Glutamatergic neuron (in vitro differentiated cells): ENCODE measurements around the gene FBXW8. TPM values are rescaled to one million over a fixed set of nuclear protein-coding genes. Genes with fewer than 3 reads are reported as not detected.

Experiments
- DNase-seq: peaks from one replicate; pipeline ENCODE4 v3.0.0; 2022
- H3K27ac Mint-ChIP-seq: one replicate; pipeline ENCODE4 v1.8.0; 2020; ENCODE audit warnings: mild to moderate bottlenecking, mixed read lengths, inconsistent platforms; ENCODE audit not compliant: unreplicated experiment
- H3K27me3 Mint-ChIP-seq: one replicate; pipeline ENCODE4 v1.8.0; 2020; ENCODE audit warnings: mild to moderate bottlenecking, moderate library complexity, mixed read lengths, inconsistent platforms; ENCODE audit not compliant: unreplicated experiment
- H3K36me3 Mint-ChIP-seq: one replicate; pipeline ENCODE4 v1.8.0; 2020; ENCODE audit warnings: mild to moderate bottlenecking, mixed read lengths, inconsistent platforms; ENCODE audit not compliant: unreplicated experiment
- H3K4me1 Mint-ChIP-seq: one replicate; pipeline ENCODE4 v1.8.0; 2020; ENCODE audit warnings: mild to moderate bottlenecking, low read depth, mixed read lengths, inconsistent platforms; ENCODE audit not compliant: unreplicated experiment
- H3K4me3 Mint-ChIP-seq: one replicate; pipeline ENCODE4 v1.8.0; 2020; ENCODE audit warnings: mild to moderate bottlenecking, mixed read lengths, inconsistent platforms; ENCODE audit not compliant: unreplicated experiment
- H3K9me3 Mint-ChIP-seq: one replicate; pipeline ENCODE4 v1.8.0; 2020; ENCODE audit warnings: mild to moderate bottlenecking, moderate library complexity, mixed read lengths, inconsistent platforms; ENCODE audit not compliant: unreplicated experiment
- CTCF ChIP-seq: fragments of 200-600 bp; sonication (generic); IDR thresholded peaks from one replicate; pipeline ENCODE4 v1.5.0; 2021; ENCODE audit not compliant: partially characterized antibody, unreplicated experiment
- total RNA-seq: library from RNA; stranded (reverse); fragmentation: NEBNext Ultra II Directional; extraction: Animal tissue kit (Norgen Biotek cat#: 25700); gene quantifications from one replicate; pipeline ENCODE4 v1.2.1, GENCODE V29; 2021; ENCODE audit not compliant: unreplicated experiment

The FBXW8 gene
- total RNA-seq, 1 donor from 2014 or later, result 16.2 TPM

- Mint-ChIP-seq H3K36me3 (no peaks in the 10 kb centered on the region), H3K4me1 (peaks cover 9% of the 10 kb centered on the region)
Measured at GRCh38 chr12:116885491-116885890, 25.3 kb upstream of the FBXW8 start.

GRCh38 chr12:116887244-116887643, 23.5 kb upstream of the FBXW8 start:
- no peak for DNase-seq
- TF ChIP-seq CTCF, result no peak
- H3K36me3 Mint-ChIP-seq, result no peaks in the 10 kb centered on the region
- H3K27me3 Mint-ChIP-seq, result peaks cover 12% of the 10 kb centered on the region
- H3K4me1 Mint-ChIP-seq, result peaks cover 5% of the 10 kb centered on the region
- H3K9me3 Mint-ChIP-seq, result no peaks in the 10 kb centered on the region
- H3K4me3 Mint-ChIP-seq, result no peak overlapping the region
- H3K27ac Mint-ChIP-seq, result no peak overlapping the region

More at GRCh38 chr12:116885491-116885890, 25.3 kb upstream of the FBXW8 start:
- H3K4me3 Mint-ChIP-seq, result no peak overlapping the region
- no peak overlapping the region for H3K27ac Mint-ChIP-seq
- no peak for DNase-seq
- H3K27me3 Mint-ChIP-seq, result peaks cover 17% of the 10 kb centered on the region
- no peaks in the 10 kb centered on the region for H3K9me3 Mint-ChIP-seq
- no peak for TF ChIP-seq CTCF

- H3K4me1 Mint-ChIP-seq, result peaks cover 5% of the 10 kb centered on the region
- peaks cover 9% of the 10 kb centered on the region for H3K27me3 Mint-ChIP-seq
- no peak overlapping the region for H3K27ac Mint-ChIP-seq
- H3K36me3 Mint-ChIP-seq, result no peaks in the 10 kb centered on the region
- TF ChIP-seq CTCF, result no peak
- no peak overlapping the region for H3K4me3 Mint-ChIP-seq
- H3K9me3 Mint-ChIP-seq, result no peaks in the 10 kb centered on the region
- no peak for DNase-seq
Measured at GRCh38 chr12:116887897-116888296, 22.9 kb upstream of the FBXW8 start.

GRCh38 chr12:116890330-116890729, 20.4 kb upstream of the FBXW8 start:
- DNase-seq, result no peak
- no peak for TF ChIP-seq CTCF
- Mint-ChIP-seq H3K4me3 (no peak overlapping the region), H3K4me1 (peaks cover 5% of the 10 kb centered on the region), H3K36me3 (no peaks in the 10 kb centered on the region), H3K27me3 (no peaks in the 10 kb centered on the region), H3K9me3 (no peaks in the 10 kb centered on the region), H3K27ac (no peak overlapping the region)

GRCh38 chr12:116891019-116891418, 19.7 kb upstream of the FBXW8 start:
- no peak overlapping the region for H3K27ac Mint-ChIP-seq
- no peak for TF ChIP-seq CTCF
- DNase-seq, result no peak
- H3K36me3 Mint-ChIP-seq, result no peaks in the 10 kb centered on the region
- no peak overlapping the region for H3K4me3 Mint-ChIP-seq
- H3K27me3 Mint-ChIP-seq, result no peaks in the 10 kb centered on the region
- H3K9me3 Mint-ChIP-seq, result no peaks in the 10 kb centered on the region
- H3K4me1 Mint-ChIP-seq, result peaks cover 5% of the 10 kb centered on the region
